CMK (cell line): ENCODE measurements around the gene GDPD3.

Experiments used
- DNase-seq: peaks from one replicate; pipeline ENCODE4 v3.0.0-alpha.2; 2010; ENCODE audit warnings: low read depth

Gene GDPD3

GRCh38 chr16:30054959-30055553, 58.3 kb downstream of the GDPD3 start:
- DNase-seq: no peak
